HCT116 (cell line): ENCODE data around the gene COA1. TPM values are rescaled to one million over a fixed set of nuclear protein-coding genes. Genes with fewer than 3 reads are reported as not detected.
"Not testable (repeated sequence)": the region's sequence is repeated elsewhere in the genome, so short reads cannot be mapped to it uniquely, and the experiment has no call there.

Source experiments
- ATAC-seq: fragments of 200-7000 bp; cut with Tn5 transposase; 2 replicates; pipeline ENCODE4 v1.9.1; 2020; ENCODE audit warnings: mild to moderate bottlenecking, moderate library complexity
- BruUV-seq: library from RNA; stranded (reverse); fragments of 400-500 nt; replicated peaks from 2 replicates; lab custom pipeline; 2021; lab: Mats Ljungman, UMichigan
- CTCF ChIA-PET: fragments of 300-600 bp; sonication (Branson Sonifier 250); formaldehyde crosslinking; loops from one replicate; lab custom pipeline; 2021; ENCODE audit warnings: antibody characterized with exemption; lab: Charles Lee
- POLR2A ChIA-PET: fragments of 300-600, 350-600 bp; sonication (Branson Sonifier 250); formaldehyde crosslinking; loops from one replicate; lab custom pipeline; 2021; ENCODE audit warnings: antibody characterized with exemption; lab: Charles Lee
- RAD21 ChIA-PET, 2 experiments: fragments of 300-600 bp; sonication (Branson Sonifier 250); formaldehyde crosslinking; loops; one replicate each; lab custom pipeline; 2023; ENCODE audit warnings: low total read pairs in 2 of 2; ENCODE audit not compliant: uncharacterized antibody in 2 of 2, unreplicated experiment in 2 of 2, low non-redundant PET in 1 of 2; lab: Charles Lee
- DNase-seq: peaks from one replicate; pipeline ENCODE4 v3.0.0-alpha.2; 2010; ENCODE audit warnings: low read depth, low spot score
- H2AFZ ChIP-seq: fragments of 200-600 bp; shearing (Covaris generic), sonication (generic); 2 replicates; pipeline ENCODE4 v1.6.1; 2017; ENCODE audit warnings: low read depth, mixed run types, mixed read lengths, antibody characterized with exemption, low read length; ENCODE audit not compliant: poor library complexity, severe bottlenecking
- H3K27ac ChIP-seq: 2 replicates; pipeline ENCODE4 v1.5.1; 2012; ENCODE audit warnings: low read depth, low read length
- H3K27me3 ChIP-seq: fragments of 200-600 bp; sonication (generic); 2 replicates; pipeline ENCODE4 v1.6.1; 2016; ENCODE audit warnings: mixed run types, low read length, mixed read lengths; ENCODE audit not compliant: insufficient read depth
- H3K36me3 ChIP-seq, 2 experiments: fragments of 200-500 bp in 1 of 2; fragments of 200-600 bp in 1 of 2; sonication (Bioruptor generic) in 1 of 2; sonication (generic) in 1 of 2; 2 replicates each; pipeline versions ENCODE4 v1.5.1 to v1.6.1; 2014 to 2016; ENCODE audit warnings: low read length in 2 of 2, inconsistent platforms in 1 of 2, mixed read lengths in 1 of 2, mixed run types in 1 of 2; ENCODE audit not compliant: insufficient read depth in 2 of 2, control insufficient read depth in 1 of 2
- H3K4me1 ChIP-seq, 2 experiments: fragments of 200-600 bp in 1 of 2; sonication (generic) in 1 of 2; 2 replicates each; pipeline versions ENCODE4 v1.5.1 to v1.6.1; 2012 to 2017; ENCODE audit warnings: low read length in 2 of 2, inconsistent platforms in 1 of 2, mild to moderate bottlenecking in 1 of 2, mixed read lengths in 1 of 2, mixed run types in 1 of 2, moderate library complexity in 1 of 2; ENCODE audit not compliant: insufficient read depth in 2 of 2, control insufficient read depth in 1 of 2
- H3K4me2 ChIP-seq: fragments of 200-600 bp; sonication (generic); 2 replicates; pipeline ENCODE4 v1.6.1; 2017; ENCODE audit warnings: mixed run types, low read length, mixed read lengths
- H3K4me3 ChIP-seq, 2 experiments: fragments of 200-600 bp in 1 of 2; sonication (generic) in 1 of 2; replicated peaks in 1 of 2; 2 replicates each; pipeline ENCODE4 v1.5.1; 2011 to 2016; ENCODE audit warnings: low read length in 2 of 2, control low read depth in 1 of 2, low read depth in 1 of 2, mild to moderate bottlenecking in 1 of 2, mixed read lengths in 1 of 2, mixed run types in 1 of 2
- H3K79me2 ChIP-seq: fragments of 200-600 bp; sonication (generic); 2 replicates; pipeline ENCODE4 v1.6.1; 2017; ENCODE audit warnings: mild to moderate bottlenecking, mixed run types, low read length, moderate library complexity, mixed read lengths; ENCODE audit not compliant: insufficient read depth
- H3K9ac ChIP-seq: fragments of 200-600 bp; sonication (generic); 2 replicates; pipeline ENCODE4 v1.6.1; 2016; ENCODE audit warnings: low read length, mixed read lengths
- H3K9me2 ChIP-seq: fragments of 200-600 bp; sonication (generic), shearing (Covaris generic); 2 replicates; pipeline ENCODE4 v1.6.1; 2017; ENCODE audit warnings: mixed run types, mild to moderate bottlenecking, moderate library complexity; ENCODE audit not compliant: insufficient read depth
- H3K9me3 ChIP-seq, 2 experiments: fragments of 200-500 bp in 1 of 2; fragments of 200-600 bp in 1 of 2; sonication (Bioruptor generic) in 1 of 2; sonication (generic) in 1 of 2; 2 replicates each; pipeline ENCODE4 v1.6.1; 2014 to 2017; ENCODE audit warnings: low read length in 2 of 2, mixed read lengths in 2 of 2, inconsistent platforms in 1 of 2, low read depth in 1 of 2, mild to moderate bottlenecking in 1 of 2, mixed run types in 1 of 2, moderate library complexity in 1 of 2; ENCODE audit not compliant: control insufficient read depth in 1 of 2, insufficient read depth in 1 of 2
- H4K20me1 ChIP-seq: fragments of 200-600 bp; sonication (generic), shearing (Covaris generic); 2 replicates; pipeline ENCODE4 v1.6.1; 2017; ENCODE audit warnings: mixed run types, mild to moderate bottlenecking, moderate library complexity; ENCODE audit not compliant: insufficient read depth
- CBX3 ChIP-seq: IDR thresholded peaks from 2 replicates; pipeline ENCODE4 v1.6.1; 2012; ENCODE audit warnings: low read depth
- CTCF ChIP-seq, 3 experiments: fragments of 200-600 bp in 1 of 3; sonication (generic) in 1 of 3; IDR thresholded peaks in 2 of 3; conservative IDR thresholded peaks in 1 of 3; 2 replicates each; pipeline ENCODE4 v1.5.1; 2012 to 2017; ENCODE audit warnings: low read depth in 2 of 3, low read length in 2 of 3, antibody characterized with exemption in 1 of 3, borderline replicate concordance in 1 of 3, control low read depth in 1 of 3, mild to moderate bottlenecking in 1 of 3, mixed read lengths in 1 of 3, mixed run types in 1 of 3, moderate library complexity in 1 of 3; ENCODE audit not compliant: insufficient read depth in 1 of 3
- ELF1 ChIP-seq: IDR thresholded peaks from 2 replicates; pipeline ENCODE4 v1.6.1; 2012; ENCODE audit warnings: low read depth, borderline replicate concordance
- EZH2 ChIP-seq: fragments of 200-600 bp; sonication (generic); IDR thresholded peaks from 2 replicates; pipeline ENCODE4 v1.6.1; 2017; ENCODE audit warnings: antibody characterized with exemption, mixed run types
- EZH2phosphoT487 ChIP-seq: fragments of 200-600 bp; IDR thresholded peaks from 2 replicates; pipeline ENCODE4 v1.6.1; 2018; ENCODE audit warnings: antibody characterized with exemption, borderline replicate concordance
- FOSL1 ChIP-seq: IDR thresholded peaks from 2 replicates; pipeline ENCODE4 v1.6.1; 2012; ENCODE audit warnings: low read depth
- JUND ChIP-seq: IDR thresholded peaks from 2 replicates; pipeline ENCODE4 v1.6.1; 2012
- POLR2A ChIP-seq: IDR thresholded peaks from 2 replicates; pipeline ENCODE4 v1.7.0; 2011; ENCODE audit warnings: borderline replicate concordance; ENCODE audit not compliant: insufficient read depth, insufficient read length; ENCODE audit errors: extremely low read depth
- POLR2AphosphoS5 ChIP-seq: IDR thresholded peaks from 2 replicates; pipeline ENCODE4 v1.6.1; 2011; ENCODE audit warnings: mild to moderate bottlenecking, low read depth, low read length, moderate library complexity
- RAD21 ChIP-seq: IDR thresholded peaks from 2 replicates; pipeline ENCODE4 v1.6.1; 2012; ENCODE audit warnings: low read depth, mild to moderate bottlenecking
- SP1 ChIP-seq: IDR thresholded peaks from 2 replicates; pipeline ENCODE4 v1.6.1; 2012; ENCODE audit warnings: low read depth
- SRF ChIP-seq: IDR thresholded peaks from 2 replicates; pipeline ENCODE4 v1.6.1; 2012; ENCODE audit warnings: low read depth
- TCF7L2 ChIP-seq: IDR thresholded peaks from 2 replicates; pipeline ENCODE4 v1.7.0; 2011; ENCODE audit warnings: borderline replicate concordance, inconsistent platforms; ENCODE audit not compliant: insufficient read depth, insufficient read length; ENCODE audit errors: extremely low read depth
- YY1 ChIP-seq: IDR thresholded peaks from 2 replicates; pipeline ENCODE4 v1.6.1; 2011; ENCODE audit warnings: low read length, low read depth, moderate library complexity, mild to moderate bottlenecking; ENCODE audit not compliant: insufficient replicate concordance; ENCODE audit errors: extremely low read depth
- ZNF274 ChIP-seq: fragments of 200-500 bp; sonication (Bioruptor generic); IDR thresholded peaks from 2 replicates; pipeline ENCODE4 v1.6.1; 2014; ENCODE audit warnings: mild to moderate bottlenecking, low read depth, low read length, inconsistent platforms
- intact Hi-C: fragments of 100-400 bp; cut with micrococcal nuclease; formaldehyde crosslinking; loops from 2 replicates; pipeline ENCODE4 v1.10.0; 2022
- total RNA-seq: library from RNA; stranded (reverse); gene quantifications from one replicate; pipeline ENCODE4 v1.2.1, GENCODE V29; 2021; ENCODE audit not compliant: unreplicated experiment
- TF ChIP-seq, protein P1 (sequence below): IDR thresholded peaks from 2 replicates; pipeline ENCODE4 v1.6.1; 2012
- TF ChIP-seq, protein P2 (sequence below): IDR thresholded peaks from 2 replicates; pipeline ENCODE4 v1.6.1; 2012

The COA1 gene
- total RNA-seq, 1 experiment from 2014 or later: 78.5 TPM

DNA sequence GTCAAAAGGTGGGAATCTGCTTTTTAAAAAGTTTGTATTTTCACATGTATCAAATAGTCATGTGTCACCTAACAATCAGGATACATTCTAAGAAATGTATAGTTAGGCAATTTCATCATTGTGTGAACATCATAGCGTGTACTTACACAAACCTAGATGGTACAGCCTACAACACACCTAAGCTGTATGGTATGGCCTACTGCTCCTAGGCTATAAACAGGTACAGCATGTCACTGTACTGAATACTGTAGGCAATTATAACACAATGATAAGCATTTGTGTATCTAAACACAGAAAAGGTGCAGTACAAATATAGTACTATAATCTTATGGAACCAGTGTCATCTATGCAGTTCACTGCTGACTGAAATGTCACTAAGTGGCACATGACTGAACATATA, 17.8 kb downstream of the COA1 start:
- H3K9ac ChIP-seq: no peak overlapping the region
- no peak overlapping the region for H3K4me3 ChIP-seq
- no peaks in the 10 kb centered on the region for H3K9me2 ChIP-seq
- no peak overlapping the region for H2AFZ ChIP-seq
- peaks cover 98% of the 10 kb centered on the region for H3K79me2 ChIP-seq
- no peak overlapping the region for H3K27ac ChIP-seq
- ChIA-PET RAD21 (no interaction called here), CTCF (no interaction called here), POLR2A (no interaction called here)
- no peak overlapping the region for H3K4me2 ChIP-seq
- no peak for ATAC-seq
- intact Hi-C loops: no loop called here
- H3K9me3 ChIP-seq: no peaks in the 10 kb centered on the region
- no peaks in the 10 kb centered on the region for H3K27me3 ChIP-seq
- no peaks in the 10 kb centered on the region for H3K36me3 ChIP-seq
- H4K20me1 ChIP-seq: peaks cover 3% of the 10 kb centered on the region; the same call in 1 of the 2 replicates
- no peak for TF ChIP-seq YY1
- no peak for TF ChIP-seq POLR2AphosphoS5
- TF ChIP-seq EZH2: no peak
- TF ChIP-seq POLR2A: no peak
- TF ChIP-seq CBX3: no peak
- TF ChIP-seq SRF: no peak
- TF ChIP-seq, protein P1, sequence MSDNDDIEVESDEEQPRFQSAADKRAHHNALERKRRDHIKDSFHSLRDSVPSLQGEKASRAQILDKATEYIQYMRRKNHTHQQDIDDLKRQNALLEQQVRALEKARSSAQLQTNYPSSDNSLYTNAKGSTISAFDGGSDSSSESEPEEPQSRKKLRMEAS: no peak
- TF ChIP-seq, protein P2, sequence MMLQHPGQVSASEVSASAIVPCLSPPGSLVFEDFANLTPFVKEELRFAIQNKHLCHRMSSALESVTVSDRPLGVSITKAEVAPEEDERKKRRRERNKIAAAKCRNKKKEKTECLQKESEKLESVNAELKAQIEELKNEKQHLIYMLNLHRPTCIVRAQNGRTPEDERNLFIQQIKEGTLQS: no peak
- no peak for TF ChIP-seq CTCF (IDR thresholded peaks at IDR 0.05 in 2 of 3, conservative IDR thresholded peaks at IDR 0.05 in 1 of 3; ENCODE audit: borderline replicate concordance in 1 of 3, insufficient read depth in 1 of 3, low read depth in 2 of 3, low read length in 2 of 3)
- TF ChIP-seq TCF7L2: no peak
- TF ChIP-seq SP1: no peak
- no peak for TF ChIP-seq ELF1
- no peak for TF ChIP-seq ZNF274
- no peak for TF ChIP-seq EZH2phosphoT487
- no peak for TF ChIP-seq FOSL1
- TF ChIP-seq JUND: no peak
- TF ChIP-seq RAD21: no peak
- H3K4me1 ChIP-seq: no peaks in the 10 kb centered on the region
- BruUV-seq: no TSS peak
- no peak for DNase-seq

GRCh38 chr7:43708055-43708454, 21.3 kb downstream of the COA1 start:
- H3K9me3 ChIP-seq, H3K9me2 ChIP-seq, DNase-seq, H3K27ac ChIP-seq, H3K4me1 ChIP-seq, H3K4me3 ChIP-seq, H4K20me1 ChIP-seq, RAD21 ChIA-PET, H3K36me3 ChIP-seq, H3K4me2 ChIP-seq, H3K9ac ChIP-seq, H2AFZ ChIP-seq, intact Hi-C loops, BruUV-seq, H3K27me3 ChIP-seq, ATAC-seq: not testable (repeated sequence)
- peaks cover 97% of the 10 kb centered on the region for H3K79me2 ChIP-seq
- CTCF ChIA-PET: interaction anchor here (0.8 kb wide), 1 partner anchor 13 kb away, joined by 3 read pairs; no protein-coding TSS in a partner anchor
- POLR2A ChIA-PET: interaction anchor here (0.7 kb wide), 1 partner anchor 125 kb away, joined by 3 read pairs; the partner anchor contains the start of gene STK17A
